DLD1 (cell line): ENCODE results near the gene WNK2.

Experiments
- in situ Hi-C: cut with HindIII; loops from 2 replicates; pipeline ENCODE4 v1.10.0; 2017; ENCODE audit warnings: low sequenced_read_pairs

Gene WNK2

GRCh38 chr9:93184432-93185265, 710 bp downstream of the WNK2 start:
- in situ Hi-C loops: no loop called here

- in situ Hi-C loops: no loop called here
Measured at GRCh38 chr9:93185266-93186214, 1.6 kb downstream of the WNK2 start.

GRCh38 chr9:93186215-93186945, 2.4 kb downstream of the WNK2 start:
- in situ Hi-C loops: no loop called here

GRCh38 chr9:93187047-93187446, 3.1 kb downstream of the WNK2 start:
- in situ Hi-C loops: no loop called here

DNA sequence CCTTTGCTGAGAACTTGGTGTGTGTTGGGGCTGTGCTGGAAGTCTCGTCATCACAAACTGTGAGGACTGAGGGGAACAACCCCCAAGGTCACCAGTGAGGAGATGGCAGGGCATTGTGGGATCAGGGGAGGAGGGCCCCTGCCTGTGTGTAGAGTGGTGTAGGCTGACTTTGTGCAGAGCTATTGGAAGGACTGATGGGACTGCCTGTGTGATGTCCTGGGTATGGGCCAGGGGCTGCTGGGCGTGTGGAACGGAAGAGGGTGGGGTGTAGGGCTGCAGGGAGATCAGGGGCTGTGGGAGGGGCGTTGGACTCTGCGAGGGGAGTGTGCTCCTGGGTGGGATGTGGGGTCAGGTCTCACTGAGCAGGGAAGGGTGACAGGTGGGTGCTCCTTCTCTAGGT, 3.6 kb downstream of the WNK2 start:
- in situ Hi-C loops: no loop called here

DNA sequence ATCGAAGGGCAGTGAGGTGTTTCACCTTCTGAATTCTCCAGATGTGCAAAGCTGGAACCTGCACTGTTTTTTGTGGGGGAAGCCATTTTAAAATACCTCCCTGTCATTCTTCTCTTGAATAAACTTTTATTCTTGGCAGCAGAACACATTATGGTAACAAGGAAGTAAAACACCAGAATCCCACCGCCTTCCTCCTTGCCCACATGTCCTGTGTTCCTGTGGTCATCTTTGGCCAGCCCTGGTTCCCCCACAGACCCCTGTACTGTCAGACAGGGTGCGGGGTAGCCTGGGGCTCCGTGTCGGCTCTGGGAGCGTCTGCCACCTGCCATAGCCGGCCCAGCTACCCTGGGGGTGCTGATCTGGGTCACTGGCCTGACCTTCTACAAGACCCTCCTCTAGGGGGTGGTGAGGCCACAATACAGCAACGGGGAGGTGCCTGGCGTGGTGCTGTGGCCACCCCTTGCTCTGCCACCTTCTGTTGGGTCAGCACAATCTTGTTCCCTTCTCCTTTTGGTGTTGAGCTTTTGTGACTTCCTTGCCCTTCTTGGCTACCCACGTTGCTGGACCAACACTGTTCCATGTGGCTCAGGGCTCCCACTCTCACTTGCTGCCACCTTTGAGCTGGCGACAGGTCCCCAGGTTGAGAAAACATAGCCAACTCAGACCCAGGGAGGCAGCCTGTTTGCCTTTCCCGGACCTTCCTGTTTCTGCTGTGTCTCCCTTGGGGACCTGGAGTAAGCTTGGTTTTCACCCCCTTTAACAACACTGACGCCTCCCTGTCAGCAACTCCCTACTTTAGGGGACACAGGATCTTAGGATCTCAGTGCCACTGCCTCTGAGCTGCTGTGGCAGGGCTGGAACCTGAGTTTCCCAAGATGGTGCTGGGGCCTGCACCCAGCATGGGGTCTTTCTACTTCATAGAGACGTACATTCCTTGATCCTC, 4.8 kb downstream of the WNK2 start:
- in situ Hi-C loops: no loop called here

GRCh38 chr9:93189369-93190132, 5.6 kb downstream of the WNK2 start:
- in situ Hi-C loops: loop anchor here (10.0 kb wide), 1 partner anchor 185 kb away; no protein-coding TSS in a partner anchor

DNA sequence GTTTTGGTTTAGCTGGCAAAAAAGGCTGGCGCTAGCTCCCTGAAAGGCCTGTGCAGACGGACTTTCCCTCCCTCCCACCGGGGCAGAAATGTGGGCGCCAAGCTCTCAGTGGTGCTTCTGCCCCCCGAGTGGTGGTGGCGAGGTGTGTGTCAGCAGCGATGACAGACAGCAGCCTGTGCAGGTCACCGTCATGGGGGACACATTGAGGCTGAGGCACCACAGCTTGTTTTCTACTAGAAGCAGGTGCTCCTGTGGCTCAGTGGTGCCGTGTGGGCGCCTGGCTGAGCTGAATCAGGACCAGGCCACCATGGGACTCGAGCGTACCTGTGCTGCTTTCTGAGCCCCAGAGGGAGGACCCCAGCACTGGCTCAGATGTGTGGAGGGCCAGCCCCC, 6.2 kb downstream of the WNK2 start:
- in situ Hi-C loops: loop anchor here (10.0 kb wide), 1 partner anchor 185 kb away; no protein-coding TSS in a partner anchor

DNA sequence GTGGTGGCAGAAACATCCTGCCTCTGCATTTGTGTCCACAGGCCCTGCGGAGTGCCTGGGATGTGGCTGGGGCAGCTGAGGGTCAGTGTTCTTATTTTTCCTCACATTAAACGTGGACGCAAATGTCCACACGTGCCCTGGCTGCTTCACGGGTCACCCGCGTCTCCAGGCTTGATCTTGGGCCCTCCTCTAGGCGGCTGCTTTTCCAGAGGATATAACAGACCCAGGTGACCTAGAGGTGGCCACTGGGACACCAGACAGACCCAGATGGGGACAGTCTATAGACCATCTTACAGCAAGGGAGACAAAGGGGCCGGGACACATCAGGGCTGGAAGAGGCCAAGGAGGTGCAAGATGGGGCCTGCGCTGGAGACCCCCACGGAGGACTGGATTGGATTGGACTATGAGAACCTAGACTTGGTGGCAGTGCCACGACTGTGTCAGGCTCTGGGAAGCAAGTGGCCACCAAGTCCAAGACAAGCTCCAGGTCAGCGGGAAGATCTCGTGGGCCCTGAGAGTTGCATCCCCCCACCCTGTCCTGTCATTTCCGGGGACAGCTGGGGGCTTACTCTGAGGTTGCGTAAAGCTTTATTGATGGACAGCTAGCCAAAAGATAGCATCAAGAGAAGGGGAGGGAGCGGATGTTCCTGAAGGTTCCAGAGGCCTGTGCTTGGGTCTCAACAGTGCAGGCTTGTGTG, 6.9 kb downstream of the WNK2 start:
- in situ Hi-C loops: loop anchor here (10.0 kb wide), 1 partner anchor 186 kb away; no protein-coding TSS in a partner anchor

DNA sequence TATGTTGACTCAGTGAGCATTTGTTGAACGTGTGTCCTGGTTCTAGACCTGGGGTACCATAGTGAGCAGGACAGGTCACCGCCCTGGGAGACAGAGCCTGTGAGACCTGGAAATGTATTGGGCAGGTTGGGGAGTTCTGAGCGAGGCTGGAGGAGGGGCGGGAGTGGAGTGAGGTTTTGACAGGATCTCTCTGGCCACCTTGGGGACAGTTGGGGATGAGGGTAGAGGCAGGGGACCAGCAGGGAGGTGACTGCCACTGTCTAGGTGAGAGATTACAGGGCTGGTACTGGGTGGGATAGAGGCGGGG, 7.4 kb downstream of the WNK2 start:
- in situ Hi-C loops: loop anchor here (10.0 kb wide), 1 partner anchor 187 kb away; no protein-coding TSS in a partner anchor

GRCh38 chr9:93192721-93193387, 8.9 kb downstream of the WNK2 start:
- in situ Hi-C loops: loop anchor here (10.0 kb wide), 1 partner anchor 188 kb away; no protein-coding TSS in a partner anchor

DNA sequence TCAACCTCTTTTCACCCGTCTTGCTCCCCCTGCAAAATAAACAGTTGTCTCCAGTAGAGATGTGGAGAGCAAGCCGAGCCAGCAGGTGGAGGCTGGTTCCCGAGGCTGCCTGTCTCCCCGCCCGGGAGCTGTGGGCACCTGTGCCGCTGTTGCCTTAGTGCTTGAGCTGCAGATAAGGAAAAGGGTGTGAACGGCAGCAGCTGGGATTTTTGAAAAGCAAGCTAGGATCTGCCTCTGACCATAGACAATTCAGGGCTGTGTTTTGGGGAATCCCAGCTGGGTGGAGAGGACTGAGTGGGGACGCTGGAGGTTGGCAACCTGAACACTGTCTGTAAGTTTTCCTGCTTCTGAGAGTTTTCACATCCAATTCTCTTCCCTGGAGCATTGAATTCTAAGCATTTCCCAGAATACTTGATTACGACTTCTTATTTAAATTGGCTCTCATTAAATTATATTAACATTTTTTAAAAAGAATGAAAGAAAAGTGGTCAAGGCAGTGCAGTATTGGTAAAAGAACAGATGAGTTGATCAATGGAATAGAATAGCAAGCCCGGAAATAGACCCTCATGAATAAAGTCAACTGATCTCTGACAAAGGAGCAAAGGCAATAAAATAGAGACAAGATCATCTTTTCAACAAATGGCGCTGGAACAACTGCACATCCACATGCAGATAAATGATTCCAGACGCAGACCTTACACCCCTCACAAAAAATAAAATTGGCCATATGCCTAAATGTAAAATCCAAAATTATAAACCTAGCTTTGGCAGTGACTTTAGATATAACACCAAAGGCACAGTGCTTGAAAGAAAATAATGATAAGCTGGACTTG, 9.7 kb downstream of the WNK2 start:
- in situ Hi-C loops: loop anchor here (10.0 kb wide), 1 partner anchor 189 kb away; no protein-coding TSS in a partner anchor

DNA sequence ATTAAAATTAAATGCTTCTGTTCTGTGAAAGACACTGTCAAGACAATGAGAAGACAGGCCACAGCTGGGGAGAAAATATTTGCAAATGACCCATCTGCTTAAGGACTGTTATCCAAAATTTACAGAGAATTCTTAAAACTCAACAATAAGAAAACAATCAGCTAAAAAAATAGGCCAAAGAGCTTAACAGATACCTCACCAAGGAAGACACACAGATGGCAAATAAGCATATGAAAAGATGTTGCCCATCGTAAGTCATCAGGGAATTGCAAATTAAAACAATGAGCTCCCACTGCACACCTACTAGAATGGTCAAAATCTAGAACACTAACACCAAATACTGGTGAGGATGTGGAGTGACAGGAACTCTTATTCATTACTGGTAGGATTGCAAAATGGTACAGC, 10.3 kb downstream of the WNK2 start:
- in situ Hi-C loops: loop anchor here (10.0 kb wide), 1 partner anchor 189 kb away; no protein-coding TSS in a partner anchor

DNA sequence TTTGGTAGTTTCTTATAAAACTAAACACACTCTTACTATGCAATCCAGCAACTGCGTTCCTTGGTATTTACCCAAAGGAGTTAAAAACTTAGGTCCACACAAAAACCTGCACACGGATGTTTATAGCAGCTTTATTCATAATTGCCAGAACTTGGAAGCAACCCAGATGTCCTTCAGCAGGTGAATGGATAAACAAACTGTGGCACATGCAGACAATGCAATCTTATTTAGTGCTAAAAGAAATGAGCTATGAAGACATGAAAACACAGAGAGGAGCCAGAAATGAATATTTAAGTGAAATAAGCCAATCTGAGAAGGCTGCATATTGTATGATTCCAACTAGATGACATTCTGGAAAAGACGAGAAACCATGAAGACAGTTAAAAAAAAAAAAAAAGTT, 10.7 kb downstream of the WNK2 start:
- in situ Hi-C loops: loop anchor here (10.0 kb wide), 1 partner anchor 190 kb away; no protein-coding TSS in a partner anchor

GRCh38 chr9:93196096-93197055, 12.4 kb downstream of the WNK2 start:
- in situ Hi-C loops: loop anchor here (10.0 kb wide), 1 partner anchor 192 kb away; no protein-coding TSS in a partner anchor

DNA sequence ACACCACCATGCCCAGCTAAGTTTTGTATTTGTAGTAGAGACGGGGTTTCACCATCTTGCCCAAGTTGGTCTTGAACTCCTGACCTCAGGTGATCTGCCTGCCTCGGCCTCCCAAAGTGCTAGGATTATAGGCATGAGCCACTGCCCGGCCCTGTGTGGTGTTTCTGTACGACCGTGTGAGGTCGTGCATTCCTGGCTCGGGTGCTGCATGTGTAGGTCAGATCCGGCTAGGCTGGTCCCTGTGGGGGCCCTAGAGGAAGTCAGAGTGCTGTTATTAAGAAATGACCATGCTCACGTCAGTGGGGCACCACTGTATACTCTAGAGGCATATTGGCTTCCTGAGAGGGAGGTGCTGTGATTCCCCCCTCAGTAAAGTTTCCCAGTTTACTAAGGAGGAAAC, 13.7 kb downstream of the WNK2 start:
- in situ Hi-C loops: loop anchor here (10.0 kb wide), 1 partner anchor 193 kb away; no protein-coding TSS in a partner anchor
